ENCODE measurements around the gene ARHGAP29. TPM values are rescaled to one million over a fixed set of nuclear protein-coding genes. Genes with fewer than 3 reads are reported as not detected.

Gene ARHGAP29
- total RNA-seq, 3 donors from 2014 or later (not counting 1 experiment from before 2014, with no cell fraction given): 0.07 TPM; not detected in 2

DNA sequence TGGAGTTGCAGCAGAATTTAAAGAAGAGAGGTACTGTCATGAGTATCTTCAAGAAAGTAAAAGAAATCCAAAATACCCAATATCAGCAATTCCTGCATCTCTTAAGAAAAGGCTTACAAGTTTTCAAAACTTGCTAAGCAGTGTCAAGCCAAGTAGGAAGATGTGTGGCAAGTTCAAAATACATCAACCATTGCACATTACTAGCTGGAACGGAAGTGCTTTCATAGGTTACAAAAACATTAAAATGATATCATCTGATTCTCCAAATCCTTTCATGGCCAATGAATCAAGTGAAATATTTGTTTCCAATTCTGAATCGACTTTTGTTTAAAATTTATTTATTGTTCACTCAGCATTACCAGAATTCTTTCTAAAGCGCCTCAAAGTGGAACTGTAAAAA, 110.7 kb downstream of the ARHGAP29 start:
- H3K27me3 ChIP-seq (ENCODE audit: control insufficient read depth, insufficient read depth, low read length): peaks cover 2% of the 10 kb centered on the region
- ATAC-seq: no peak
- H3K27ac ChIP-seq (ENCODE audit: low read length): no peak overlapping the region
- WGBS (ENCODE audit: insufficient coverage): 100% methylated on average over 1 of the region's 3 CpGs
- Mint-ChIP-seq H3K9me3 (no peaks in the 10 kb centered on the region), H3K36me3 (no peaks in the 10 kb centered on the region), H3K27ac (no peak overlapping the region), H3K27me3 (ENCODE audit: low read depth in 2 of 2) (peaks cover 8 to 18% of the 10 kb centered on the region in 2 donors), H3K4me3 (no peak overlapping the region), H3K4me1 (no peaks in the 10 kb centered on the region)
- no peaks in the 10 kb centered on the region for H3K9me3 ChIP-seq (ENCODE audit: control insufficient read depth, insufficient read depth, low read length)
- intact Hi-C loops (cut with micrococcal nuclease): no loop called here
- no peaks in the 10 kb centered on the region for H3K4me1 ChIP-seq (ENCODE audit: control insufficient read depth, insufficient read depth, low read length)
- H3K36me3 ChIP-seq (ENCODE audit: control insufficient read depth, insufficient read depth, low read length): no peaks in the 10 kb centered on the region
- DNase-seq: no peak
- TF ChIP-seq, protein P1, sequence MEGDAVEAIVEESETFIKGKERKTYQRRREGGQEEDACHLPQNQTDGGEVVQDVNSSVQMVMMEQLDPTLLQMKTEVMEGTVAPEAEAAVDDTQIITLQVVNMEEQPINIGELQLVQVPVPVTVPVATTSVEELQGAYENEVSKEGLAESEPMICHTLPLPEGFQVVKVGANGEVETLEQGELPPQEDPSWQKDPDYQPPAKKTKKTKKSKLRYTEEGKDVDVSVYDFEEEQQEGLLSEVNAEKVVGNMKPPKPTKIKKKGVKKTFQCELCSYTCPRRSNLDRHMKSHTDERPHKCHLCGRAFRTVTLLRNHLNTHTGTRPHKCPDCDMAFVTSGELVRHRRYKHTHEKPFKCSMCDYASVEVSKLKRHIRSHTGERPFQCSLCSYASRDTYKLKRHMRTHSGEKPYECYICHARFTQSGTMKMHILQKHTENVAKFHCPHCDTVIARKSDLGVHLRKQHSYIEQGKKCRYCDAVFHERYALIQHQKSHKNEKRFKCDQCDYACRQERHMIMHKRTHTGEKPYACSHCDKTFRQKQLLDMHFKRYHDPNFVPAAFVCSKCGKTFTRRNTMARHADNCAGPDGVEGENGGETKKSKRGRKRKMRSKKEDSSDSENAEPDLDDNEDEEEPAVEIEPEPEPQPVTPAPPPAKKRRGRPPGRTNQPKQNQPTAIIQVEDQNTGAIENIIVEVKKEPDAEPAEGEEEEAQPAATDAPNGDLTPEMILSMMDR (IDR thresholded peaks at IDR 0.05): no peak
- no peak overlapping the region for H3K4me3 ChIP-seq (ENCODE audit: low read length)

DNA sequence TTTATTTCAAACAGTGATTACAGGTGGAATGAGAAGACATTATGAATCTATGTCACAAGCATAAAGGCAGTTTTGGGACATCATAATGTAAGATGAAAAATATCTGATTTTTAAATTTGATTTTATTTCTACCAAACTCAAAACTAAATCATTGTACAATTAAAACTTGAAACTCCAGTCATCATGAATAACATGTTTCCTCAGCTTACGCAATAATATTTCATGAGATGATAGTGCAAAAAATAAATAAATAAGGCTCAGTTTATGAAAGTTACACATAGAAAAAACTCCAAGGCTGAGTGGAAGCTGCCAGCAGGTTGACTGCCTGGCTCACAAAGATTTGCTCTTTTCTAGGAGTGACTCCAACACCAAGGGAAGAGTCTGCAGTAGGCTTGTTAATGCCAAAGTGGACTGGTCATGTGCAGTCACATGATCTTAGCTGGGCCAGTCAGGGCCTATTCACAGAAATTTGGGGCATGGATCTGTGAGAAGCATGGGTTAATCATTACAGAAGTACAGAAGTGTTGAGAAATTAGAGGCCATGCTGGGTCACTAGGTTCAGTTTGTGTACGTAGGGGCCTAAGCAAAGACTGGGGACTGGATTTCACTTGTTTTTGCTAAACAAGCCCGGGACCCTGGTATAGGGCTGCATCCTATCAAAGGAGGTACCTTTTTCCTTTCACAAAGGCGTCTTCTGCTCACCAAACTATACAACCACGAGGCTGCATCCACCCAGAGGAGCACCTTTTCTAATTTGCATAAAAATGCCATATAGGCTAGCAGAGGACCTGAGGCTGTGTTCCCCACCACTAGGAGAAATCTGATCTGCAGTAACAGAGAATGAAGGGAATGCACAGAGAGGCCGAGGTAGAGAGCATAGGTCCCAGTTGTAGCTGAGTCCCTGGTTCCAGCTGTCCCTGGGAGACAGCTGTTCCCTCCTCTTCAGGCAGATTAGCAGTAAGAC, 111.6 kb downstream of the ARHGAP29 start:
- WGBS (ENCODE audit: insufficient coverage): 76% methylated on average over 6 of the region's 6 CpGs
- Mint-ChIP-seq H3K36me3 (no peaks in the 10 kb centered on the region), H3K27me3 (ENCODE audit: low read depth in 2 of 2) (peaks cover 11 to 18% of the 10 kb centered on the region in 2 donors), H3K4me3 (no peak overlapping the region), H3K4me1 (no peaks in the 10 kb centered on the region), H3K27ac (no peak overlapping the region), H3K9me3 (no peaks in the 10 kb centered on the region)
- Histone ChIP-seq H3K36me3 (ENCODE audit: control insufficient read depth, insufficient read depth, low read length) (no peaks in the 10 kb centered on the region), H3K4me3 (ENCODE audit: low read length) (no peak overlapping the region), H3K27me3 (ENCODE audit: control insufficient read depth, insufficient read depth, low read length) (no peaks in the 10 kb centered on the region), H3K27ac (ENCODE audit: low read length) (no peak overlapping the region), H3K9me3 (ENCODE audit: control insufficient read depth, insufficient read depth, low read length) (no peaks in the 10 kb centered on the region), H3K4me1 (ENCODE audit: control insufficient read depth, insufficient read depth, low read length) (no peaks in the 10 kb centered on the region)
- intact Hi-C loops (cut with micrococcal nuclease): no loop called here
- ATAC-seq: no peak
- TF ChIP-seq, protein P1 (IDR thresholded peaks at IDR 0.05): no peak
- no peak for DNase-seq

- H3K27me3 Mint-ChIP-seq (ENCODE audit: low read depth in 2 of 2): peaks cover 16 to 18% of the 10 kb centered on the region in 2 donors
- TF ChIP-seq, protein P1 (IDR thresholded peaks at IDR 0.05): no peak
- H3K27ac Mint-ChIP-seq: no peak overlapping the region
- no peaks in the 10 kb centered on the region for H3K9me3 ChIP-seq (ENCODE audit: control insufficient read depth, insufficient read depth, low read length)
- DNase-seq (no peak), ATAC-seq (no peak)
- H3K4me3 ChIP-seq (ENCODE audit: low read length): no peak overlapping the region
- WGBS (ENCODE audit: insufficient coverage): 88% methylated on average over 1 of the region's 1 CpG
- no peak overlapping the region for H3K27ac ChIP-seq (ENCODE audit: low read length)
- no peaks in the 10 kb centered on the region for H3K36me3 ChIP-seq (ENCODE audit: control insufficient read depth, insufficient read depth, low read length)
- no peaks in the 10 kb centered on the region for H3K27me3 ChIP-seq (ENCODE audit: control insufficient read depth, insufficient read depth, low read length)
- no peak overlapping the region for H3K4me3 Mint-ChIP-seq
- no peaks in the 10 kb centered on the region for H3K4me1 Mint-ChIP-seq
- intact Hi-C loops (cut with micrococcal nuclease): no loop called here
- H3K36me3 Mint-ChIP-seq: no peaks in the 10 kb centered on the region
- no peaks in the 10 kb centered on the region for H3K9me3 Mint-ChIP-seq
- H3K4me1 ChIP-seq (ENCODE audit: control insufficient read depth, insufficient read depth, low read length): no peaks in the 10 kb centered on the region
These were observed 112.8 kb downstream of the ARHGAP29 start for GRCh38 chr1:94124538-94124937.

Measured in natural killer cell (primary cell).